Parathyroid adenoma (tissue), 2 donors: ENCODE data around the gene ZNF398.
"Not testable (repeated sequence)": the region's sequence is repeated elsewhere in the genome, so short reads cannot be mapped to it uniquely, and the experiment has no call there.

Experiments used
- H2AFZ ChIP-seq: fragments of 300-600 bp; sonication (generic); one replicate; pipeline ENCODE4 v1.7.0; 2017; ENCODE audit warnings: antibody characterized with exemption, mild to moderate bottlenecking
- H3K27ac ChIP-seq: fragments of 300-600 bp; sonication (generic); one replicate; pipeline ENCODE4 v1.7.0; 2017
- H3K27me3 ChIP-seq: fragments of 300-600 bp; sonication (generic); one replicate; pipeline ENCODE4 v1.7.0; 2017; ENCODE audit warnings: low read length; ENCODE audit not compliant: control insufficient read depth, insufficient read depth
- H3K36me3 ChIP-seq: fragments of 300-600 bp; sonication (generic); one replicate; pipeline ENCODE4 v1.7.0; 2017; ENCODE audit warnings: low read length; ENCODE audit not compliant: control insufficient read depth, insufficient read depth
- H3K4me1 ChIP-seq: fragments of 300-600 bp; sonication (generic); one replicate; pipeline ENCODE4 v1.7.0; 2017; ENCODE audit warnings: control low read depth
- H3K4me2 ChIP-seq: fragments of 300-600 bp; sonication (generic); one replicate; pipeline ENCODE4 v1.7.0; 2017; ENCODE audit warnings: low read length
- H3K4me3 ChIP-seq: fragments of 300-600 bp; sonication (generic); one replicate; pipeline ENCODE4 v1.7.0; 2017; ENCODE audit warnings: low read depth, low read length
- H3K79me2 ChIP-seq: fragments of 300-600 bp; sonication (generic); one replicate; pipeline ENCODE4 v1.7.0; 2017; ENCODE audit warnings: control low read depth
- H3K9ac ChIP-seq: fragments of 300-600 bp; sonication (generic); one replicate; pipeline ENCODE4 v1.7.0; 2017; ENCODE audit warnings: mild to moderate bottlenecking
- H3K9me3 ChIP-seq: fragments of 300-600 bp; sonication (generic); one replicate; pipeline ENCODE4 v1.7.0; 2017; ENCODE audit warnings: low read length; ENCODE audit not compliant: control insufficient read depth
- TF ChIP-seq, protein P1 (sequence below): fragments of 300-600 bp; sonication (generic); IDR thresholded peaks from one replicate; pipeline ENCODE4 v1.7.0; 2017; ENCODE audit warnings: antibody characterized with exemption, mild to moderate bottlenecking
- donor health status: primary hyperparathyroidism.

The ZNF398 gene

GRCh38 chr7:149136118-149136517 is 11.1 kb upstream of the ZNF398 start:
- no peaks in the 10 kb centered on the region for H3K9me3 ChIP-seq

DNA sequence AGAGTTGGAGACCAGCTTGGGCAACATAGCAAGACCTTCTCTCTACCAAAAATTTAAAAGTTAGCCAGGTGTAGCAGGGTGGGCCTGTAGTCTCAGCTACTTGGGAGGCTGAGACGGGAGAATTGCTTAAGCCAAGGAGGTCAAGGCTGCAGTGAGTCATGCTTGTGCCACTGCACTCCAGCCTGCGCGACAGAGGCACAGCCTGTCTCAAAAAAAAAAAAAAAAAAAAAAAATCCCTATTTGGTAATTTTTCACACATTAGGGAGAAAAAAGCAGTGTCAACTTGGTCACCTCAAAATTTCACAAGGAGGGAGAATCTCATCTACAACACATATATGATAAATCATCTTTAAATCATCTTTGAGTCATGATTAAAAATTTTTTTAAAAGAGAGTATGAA is 6.4 kb upstream of the ZNF398 start:
- Histone ChIP-seq H3K9me3 (no peaks in the 10 kb centered on the region), H3K36me3 (no peaks in the 10 kb centered on the region), H3K79me2 (no peaks in the 10 kb centered on the region), H3K27me3 (no peaks in the 10 kb centered on the region), H3K27ac (no peak overlapping the region), H3K4me2 (no peak overlapping the region), H3K9ac (no peak overlapping the region), H3K4me3 (no peak overlapping the region), H3K4me1 (no peaks in the 10 kb centered on the region), H2AFZ (no peak overlapping the region)
- TF ChIP-seq, protein P1, sequence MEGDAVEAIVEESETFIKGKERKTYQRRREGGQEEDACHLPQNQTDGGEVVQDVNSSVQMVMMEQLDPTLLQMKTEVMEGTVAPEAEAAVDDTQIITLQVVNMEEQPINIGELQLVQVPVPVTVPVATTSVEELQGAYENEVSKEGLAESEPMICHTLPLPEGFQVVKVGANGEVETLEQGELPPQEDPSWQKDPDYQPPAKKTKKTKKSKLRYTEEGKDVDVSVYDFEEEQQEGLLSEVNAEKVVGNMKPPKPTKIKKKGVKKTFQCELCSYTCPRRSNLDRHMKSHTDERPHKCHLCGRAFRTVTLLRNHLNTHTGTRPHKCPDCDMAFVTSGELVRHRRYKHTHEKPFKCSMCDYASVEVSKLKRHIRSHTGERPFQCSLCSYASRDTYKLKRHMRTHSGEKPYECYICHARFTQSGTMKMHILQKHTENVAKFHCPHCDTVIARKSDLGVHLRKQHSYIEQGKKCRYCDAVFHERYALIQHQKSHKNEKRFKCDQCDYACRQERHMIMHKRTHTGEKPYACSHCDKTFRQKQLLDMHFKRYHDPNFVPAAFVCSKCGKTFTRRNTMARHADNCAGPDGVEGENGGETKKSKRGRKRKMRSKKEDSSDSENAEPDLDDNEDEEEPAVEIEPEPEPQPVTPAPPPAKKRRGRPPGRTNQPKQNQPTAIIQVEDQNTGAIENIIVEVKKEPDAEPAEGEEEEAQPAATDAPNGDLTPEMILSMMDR = no peak

More at GRCh38 chr7:149136118-149136517, 11.1 kb upstream of the ZNF398 start:
- TF ChIP-seq, protein P1 = no peak
- Histone ChIP-seq H3K4me2 (no peak overlapping the region), H3K36me3 (no peaks in the 10 kb centered on the region), H3K27me3 (no peaks in the 10 kb centered on the region), H3K4me1 (no peaks in the 10 kb centered on the region), H3K27ac (no peak overlapping the region), H3K9ac (no peak overlapping the region), H2AFZ (no peak overlapping the region), H3K79me2 (no peaks in the 10 kb centered on the region), H3K4me3 (no peak overlapping the region)

DNA sequence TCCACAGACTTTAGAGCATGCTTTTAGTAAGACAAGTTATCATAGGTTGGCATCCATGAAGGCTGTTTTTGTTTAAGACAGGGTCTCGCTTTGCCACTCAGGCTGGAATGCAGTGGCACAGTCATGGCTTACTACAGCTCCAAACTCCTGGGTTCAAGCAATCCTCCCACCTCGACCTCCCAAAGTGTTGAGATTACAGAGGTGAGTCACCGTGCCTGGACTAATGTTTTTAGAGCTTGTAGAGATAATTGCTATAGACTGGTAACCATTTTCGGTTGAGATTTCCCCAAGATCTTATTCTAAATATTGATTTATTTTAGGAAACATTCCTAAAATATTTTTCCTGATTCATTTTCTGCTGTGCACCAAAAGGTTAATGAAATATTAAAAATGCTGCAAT is 5.4 kb upstream of the ZNF398 start:
- Histone ChIP-seq H3K9me3 (no peaks in the 10 kb centered on the region), H2AFZ (no peak overlapping the region), H3K4me1 (no peaks in the 10 kb centered on the region), H3K4me3 (no peak overlapping the region), H3K79me2 (no peaks in the 10 kb centered on the region), H3K36me3 (no peaks in the 10 kb centered on the region), H3K27ac (no peak overlapping the region), H3K4me2 (no peak overlapping the region), H3K9ac (no peak overlapping the region), H3K27me3 (no peaks in the 10 kb centered on the region)
- TF ChIP-seq, protein P1 = no peak

GRCh38 chr7:149144436-149144922 is 2.8 kb upstream of the ZNF398 start:
- not testable (repeated sequence) for H3K4me2 ChIP-seq, H3K4me1 ChIP-seq, H3K9me3 ChIP-seq, H2AFZ ChIP-seq, H3K27me3 ChIP-seq, H3K4me3 ChIP-seq, H3K9ac ChIP-seq, H3K36me3 ChIP-seq, H3K27ac ChIP-seq
- peaks cover 11% of the 10 kb centered on the region for H3K79me2 ChIP-seq

DNA sequence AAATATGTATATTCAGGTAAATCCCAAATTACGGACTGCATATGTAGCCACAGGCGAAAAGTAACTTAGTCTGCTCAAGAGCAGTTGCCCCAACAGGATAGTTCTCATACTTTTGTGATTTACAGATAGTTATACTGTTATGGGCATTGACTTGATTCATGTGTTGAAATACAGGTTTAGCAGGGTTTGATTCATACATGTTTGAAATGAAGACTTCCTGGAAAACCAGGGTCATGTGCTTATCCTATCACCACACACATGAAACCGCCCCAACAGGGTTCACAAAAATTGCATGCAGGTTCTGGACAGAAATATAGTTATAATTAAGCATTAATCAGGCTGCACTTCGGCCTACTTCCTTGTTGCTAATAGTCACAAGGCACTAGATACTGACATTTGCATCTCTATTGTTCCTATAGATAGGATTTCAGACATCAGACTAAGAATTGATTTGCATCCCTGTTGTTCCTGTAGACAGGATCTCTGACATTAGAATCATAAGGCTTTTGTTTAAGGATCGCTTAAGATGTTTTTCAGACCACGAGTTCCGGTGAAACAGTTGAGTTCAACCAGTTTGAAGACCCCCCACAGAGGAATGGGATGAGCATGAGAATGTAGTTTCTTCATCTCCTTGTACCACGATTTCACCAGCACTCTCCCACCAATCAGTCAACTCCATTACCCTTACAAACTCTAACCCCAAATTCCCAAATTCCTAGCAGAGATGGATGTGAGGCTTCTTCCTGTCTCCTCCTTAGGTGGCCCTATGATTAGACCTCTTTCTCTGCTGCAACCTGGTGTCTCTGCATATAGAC is 2.0 kb upstream of the ZNF398 start:
- TF ChIP-seq, protein P1 = no peak
- Histone ChIP-seq H3K36me3 (no peaks in the 10 kb centered on the region), H3K27ac (no peak overlapping the region), H3K4me1 (no peaks in the 10 kb centered on the region), H3K9ac (no peak overlapping the region), H3K4me3 (no peak overlapping the region), H3K27me3 (no peaks in the 10 kb centered on the region), H3K4me2 (no peak overlapping the region), H3K79me2 (peaks cover 18% of the 10 kb centered on the region), H3K9me3 (no peaks in the 10 kb centered on the region), H2AFZ (no peak overlapping the region)
